Prostate gland (tissue), 2 donors: ENCODE results near the gene OR2T1.

ENCODE experiments used
- CTCF ChIP-seq, 4 experiments: fragments of 200-600 bp in 2 of 4; fragments of 450-650 bp in 2 of 4; sonication (generic) in 2 of 4; IDR thresholded peaks; 1 replicate in 3 of 4; 2 replicates in 1 of 4; pipeline ENCODE4 v1.5.1; 2016 to 2019; ENCODE audit warnings: antibody characterized with exemption in 4 of 4, mild to moderate bottlenecking in 2 of 4, moderate library complexity in 2 of 4
- POLR2A ChIP-seq: fragments of 450-650 bp; IDR thresholded peaks from one replicate; pipeline ENCODE4 v1.6.1; 2016; ENCODE audit warnings: antibody characterized with exemption, mild to moderate bottlenecking
- POLR2AphosphoS5 ChIP-seq: sonication (generic); formaldehyde crosslinking; IDR thresholded peaks from one replicate; pipeline ENCODE4 v1.6.1; 2017; ENCODE audit warnings: antibody characterized with exemption

GRCh38 chr1:248388426-248388825 is 14.4 kb upstream of the OR2T1 start:
- no peak for TF ChIP-seq POLR2AphosphoS5
- no peak for TF ChIP-seq CTCF (IDR thresholded peaks at IDR 0.05)
- TF ChIP-seq POLR2A = no peak
